Measurements from ENCODE around the gene UQCC2.
A peak's percentile ranks its signal among the peaks of the same experiment; 100 is the strongest.

UQCC2 gene

DNA sequence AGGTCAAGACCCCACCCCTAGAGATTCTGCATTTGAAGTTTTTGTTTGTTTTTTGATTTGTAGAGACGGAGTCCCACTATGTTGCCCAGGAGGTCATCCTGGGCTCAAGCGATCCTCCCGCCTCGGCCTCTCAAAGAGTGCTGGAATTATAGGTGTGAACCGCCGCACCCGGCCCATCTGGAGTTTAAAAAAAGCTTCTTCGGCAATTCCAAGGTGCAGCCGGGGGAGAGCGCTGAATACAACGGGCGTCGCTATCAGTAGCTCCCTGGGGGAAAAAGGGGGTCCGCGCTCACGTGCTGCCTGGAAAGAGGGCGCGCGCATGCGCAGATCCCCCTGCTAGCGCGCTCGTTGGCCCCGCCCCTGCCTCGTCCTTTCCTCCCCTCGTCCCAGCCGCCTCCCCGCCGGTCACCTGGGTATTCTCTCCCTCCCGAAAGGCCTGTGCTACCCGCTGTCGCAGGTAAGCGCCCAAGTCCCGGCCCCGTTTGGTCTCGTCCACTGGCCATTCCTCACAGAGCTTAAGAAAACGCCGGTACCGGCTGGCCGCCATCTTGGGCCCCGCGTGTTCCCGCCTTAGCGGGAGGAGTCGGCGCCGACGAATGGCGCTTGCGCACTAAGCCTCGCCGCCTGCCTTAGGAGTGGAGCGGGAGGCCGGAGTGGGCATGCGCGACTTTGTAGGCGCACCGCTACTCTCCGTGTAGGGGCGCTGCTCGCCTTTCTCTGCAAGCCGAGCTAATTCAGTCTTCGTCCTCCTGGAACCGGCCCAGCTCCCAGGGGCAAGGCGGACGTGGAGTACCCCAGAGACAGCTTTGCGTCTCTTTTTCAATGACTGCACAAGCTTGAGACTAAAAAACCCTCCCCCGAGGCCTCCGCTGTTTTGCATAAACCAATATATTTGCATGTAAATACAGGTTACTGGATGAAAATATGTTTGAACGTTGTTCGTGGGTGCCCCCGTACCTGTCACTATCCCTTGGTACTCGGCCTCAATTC lies at the start of gene UQCC2:
TSS of gene UQCC2 (minus strand) at position 561 of the 990 bp plus-strand sequence. CDS start at position 547, 14 bp downstream.
- Histone ChIP-seq H3K9me3 (ENCODE audit: control insufficient read depth, insufficient read depth, low read depth, low read length) (no peaks in the 10 kb centered on the region), H3K9ac (ENCODE audit: low read length) (peak within 1 kb of the TSS; percentile 100), H3K4me3 (ENCODE audit: low read depth, low read length) (peak within 1 kb of the TSS; percentile 92), H3K36me3 (ENCODE audit: control insufficient read depth, insufficient read depth, low read length) (peaks cover 41% of the 10 kb centered on the region), H3K27me3 (ENCODE audit: control insufficient read depth, insufficient read depth, low read length) (no peaks in the 10 kb centered on the region), H3K27ac (ENCODE audit: low read depth, low read length) (peak within 1 kb of the TSS; percentile 100), H3K4me1 (ENCODE audit: control insufficient read depth, insufficient read depth, low read length) (peaks cover 23% of the 10 kb centered on the region)

DNA sequence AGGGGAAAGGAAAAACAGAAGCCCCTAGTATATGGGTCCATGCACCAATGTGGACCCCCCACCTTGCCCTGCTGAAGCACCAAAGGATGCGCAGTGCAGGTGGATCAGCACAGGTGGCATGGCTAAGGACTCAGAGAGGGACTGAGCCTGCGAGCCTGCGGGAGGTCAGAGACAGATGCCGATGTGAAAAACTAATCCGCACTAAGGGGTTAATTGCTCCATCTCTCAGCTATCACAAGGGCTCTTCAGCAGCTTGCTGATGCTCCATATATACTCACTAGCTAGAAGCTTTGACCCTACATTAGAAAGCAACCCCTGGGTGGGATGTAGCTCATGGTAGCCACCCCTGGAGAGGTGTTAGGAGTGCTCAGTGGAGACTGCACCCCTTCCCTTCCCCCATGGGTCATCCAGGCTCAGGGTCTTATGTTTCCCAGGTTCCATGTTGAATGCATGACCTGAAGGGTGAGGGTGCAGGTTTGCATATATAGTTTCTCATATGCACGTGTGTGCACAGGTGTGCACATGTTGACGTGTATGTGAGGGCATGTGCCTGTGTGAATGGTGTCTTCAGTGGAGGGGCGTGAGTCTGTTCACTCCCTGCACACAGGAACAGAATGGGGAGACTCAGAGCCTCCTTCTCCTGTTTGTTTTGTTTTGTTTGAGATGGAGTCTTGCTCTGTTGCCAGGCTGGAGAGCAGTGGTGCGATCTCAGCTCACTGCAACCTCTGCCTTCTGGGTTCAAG lies 48.6 kb upstream of the UQCC2 start:
- H3K4me3 ChIP-seq (ENCODE audit: low read depth, low read length) = no peak overlapping the region
- no peaks in the 10 kb centered on the region for H3K27me3 ChIP-seq (ENCODE audit: control insufficient read depth, insufficient read depth, low read length)
- H3K27ac ChIP-seq (ENCODE audit: low read depth, low read length) = no peak overlapping the region
- no peaks in the 10 kb centered on the region for H3K36me3 ChIP-seq (ENCODE audit: control insufficient read depth, insufficient read depth, low read length)
- H3K9me3 ChIP-seq (ENCODE audit: control insufficient read depth, insufficient read depth, low read depth, low read length) = no peaks in the 10 kb centered on the region
- no peak overlapping the region for H3K9ac ChIP-seq (ENCODE audit: low read length)
- H3K4me1 ChIP-seq (ENCODE audit: control insufficient read depth, insufficient read depth, low read length) = peaks cover 9% of the 10 kb centered on the region; the same call in 1 of the 2 replicates

DNA sequence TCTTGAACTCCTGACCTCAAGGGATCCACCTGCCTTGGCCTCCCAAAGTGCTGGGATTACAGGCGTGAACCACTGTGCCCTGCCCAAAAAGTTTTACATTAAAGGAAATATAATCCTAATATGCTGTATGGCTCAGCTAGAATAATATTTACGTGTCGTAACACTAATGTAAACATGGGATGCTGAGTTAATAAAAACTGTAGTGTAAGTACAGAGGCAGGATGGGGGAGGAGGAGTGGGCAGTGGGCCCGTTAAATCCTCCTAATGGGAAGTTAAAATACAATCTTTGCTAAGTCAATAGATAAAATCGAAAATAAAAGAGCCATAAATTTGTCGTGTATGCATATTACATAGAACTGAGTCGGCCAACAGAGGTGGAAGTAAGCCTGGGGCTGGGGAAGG lies 47.3 kb upstream of the UQCC2 start:
- H3K27me3 ChIP-seq (ENCODE audit: control insufficient read depth, insufficient read depth, low read length) = no peaks in the 10 kb centered on the region
- H3K9me3 ChIP-seq (ENCODE audit: control insufficient read depth, insufficient read depth, low read depth, low read length) = no peaks in the 10 kb centered on the region
- H3K36me3 ChIP-seq (ENCODE audit: control insufficient read depth, insufficient read depth, low read length) = no peaks in the 10 kb centered on the region
- no peak overlapping the region for H3K27ac ChIP-seq (ENCODE audit: low read depth, low read length)
- peaks cover 11% of the 10 kb centered on the region; the same call in 1 of the 2 replicates for H3K4me1 ChIP-seq (ENCODE audit: control insufficient read depth, insufficient read depth, low read length)
- no peak overlapping the region for H3K9ac ChIP-seq (ENCODE audit: low read length)
- no peak overlapping the region for H3K4me3 ChIP-seq (ENCODE audit: low read depth, low read length)

DNA sequence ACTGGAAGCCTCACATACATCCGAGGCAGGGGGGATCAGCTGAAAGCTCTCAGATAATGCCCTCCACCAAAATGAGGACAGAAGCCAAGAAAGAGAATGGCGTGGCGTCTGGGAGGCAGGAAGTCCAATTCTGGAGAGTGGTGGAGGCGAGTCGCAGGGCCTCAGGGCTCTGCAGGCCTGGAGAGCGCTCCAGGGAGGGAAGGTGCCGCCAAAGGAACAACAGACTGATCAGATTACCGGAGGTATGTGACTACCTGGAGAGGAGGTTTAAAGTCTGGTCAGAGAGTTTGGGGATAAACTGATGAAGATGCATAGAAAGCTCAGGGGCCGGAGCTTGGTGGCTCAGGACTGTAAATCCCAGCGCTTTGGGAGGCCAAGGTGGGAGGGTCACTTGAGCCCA lies 46.4 kb upstream of the UQCC2 start:
- H3K27me3 ChIP-seq (ENCODE audit: control insufficient read depth, insufficient read depth, low read length) = no peaks in the 10 kb centered on the region

DNA sequence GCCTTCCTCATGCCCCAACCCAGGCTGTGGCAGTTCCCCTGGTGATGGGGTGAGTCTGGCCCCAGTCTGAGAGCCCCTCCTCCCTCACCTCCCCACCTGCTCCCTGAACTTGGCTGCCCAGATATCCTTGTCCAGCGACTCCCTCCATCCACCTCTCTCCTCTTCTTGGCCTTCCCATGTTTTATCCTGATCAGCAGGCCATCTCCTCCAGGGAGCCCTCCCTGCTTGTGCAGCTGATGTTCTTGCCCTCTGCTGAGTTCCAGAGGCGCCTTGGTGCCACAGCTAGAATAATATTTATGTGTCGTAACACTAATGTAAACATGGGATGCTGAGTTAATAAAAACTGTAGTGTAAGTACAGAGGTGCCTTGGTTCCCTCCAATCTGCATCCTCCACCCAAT lies 45.6 kb upstream of the UQCC2 start:
- no peaks in the 10 kb centered on the region for H3K9me3 ChIP-seq (ENCODE audit: control insufficient read depth, insufficient read depth, low read depth, low read length)
- peaks cover 12% of the 10 kb centered on the region; the same call in 1 of the 2 replicates for H3K4me1 ChIP-seq (ENCODE audit: control insufficient read depth, insufficient read depth, low read length)
- no peak overlapping the region for H3K4me3 ChIP-seq (ENCODE audit: low read depth, low read length)
- no peaks in the 10 kb centered on the region for H3K27me3 ChIP-seq (ENCODE audit: control insufficient read depth, insufficient read depth, low read length)
- H3K27ac ChIP-seq (ENCODE audit: low read depth, low read length) = no peak overlapping the region
- H3K9ac ChIP-seq (ENCODE audit: low read length) = no peak overlapping the region
- no peaks in the 10 kb centered on the region for H3K36me3 ChIP-seq (ENCODE audit: control insufficient read depth, insufficient read depth, low read length)

More for the DNA sequence above, 46.4 kb upstream of the UQCC2 start:
- no peaks in the 10 kb centered on the region for H3K9me3 ChIP-seq (ENCODE audit: control insufficient read depth, insufficient read depth, low read depth, low read length)
- no peak overlapping the region for H3K9ac ChIP-seq (ENCODE audit: low read length)
- no peak overlapping the region for H3K4me3 ChIP-seq (ENCODE audit: low read depth, low read length)
- H3K36me3 ChIP-seq (ENCODE audit: control insufficient read depth, insufficient read depth, low read length) = no peaks in the 10 kb centered on the region
- H3K4me1 ChIP-seq (ENCODE audit: control insufficient read depth, insufficient read depth, low read length) = peaks cover 11% of the 10 kb centered on the region; the same call in 1 of the 2 replicates
- no peak overlapping the region for H3K27ac ChIP-seq (ENCODE audit: low read depth, low read length)

DNA sequence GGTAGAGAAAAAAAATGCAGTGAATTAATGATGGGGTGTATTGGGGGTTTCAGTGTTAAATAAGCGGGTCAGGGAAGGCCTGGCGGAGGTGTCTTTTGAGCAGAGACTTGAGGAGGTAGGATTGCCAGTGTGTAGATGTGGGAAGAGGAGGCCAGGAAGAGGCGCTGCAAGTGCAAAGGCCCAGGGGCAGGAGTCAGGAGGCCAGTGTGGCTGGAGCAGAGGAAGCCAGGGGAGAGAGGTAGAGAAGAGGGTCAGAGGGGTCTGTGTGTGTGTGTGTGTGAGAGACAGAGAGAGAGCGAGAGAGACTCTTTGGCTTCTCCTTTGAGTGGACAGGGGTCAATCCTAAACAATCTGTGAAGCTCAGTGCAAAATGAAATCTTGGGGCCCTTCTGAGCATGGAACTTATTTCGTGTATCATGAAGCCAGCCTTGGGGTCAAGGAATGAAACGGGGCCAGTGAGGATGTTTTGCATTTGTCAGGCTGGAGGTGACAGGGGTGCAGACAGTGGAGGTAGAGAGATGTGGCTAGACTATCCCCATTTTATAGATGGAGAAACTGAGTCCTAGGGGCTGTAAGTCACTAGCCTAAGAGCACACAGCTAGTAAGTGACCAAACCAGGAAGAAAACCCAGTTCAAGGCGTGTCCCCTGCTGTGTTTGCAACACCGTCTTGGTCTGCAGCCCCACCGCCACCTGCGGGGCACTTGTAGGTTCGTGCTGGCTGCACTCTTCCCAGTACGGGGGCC lies 44.9 kb upstream of the UQCC2 start:
- Histone ChIP-seq H3K4me3 (ENCODE audit: low read depth, low read length) (no peak overlapping the region), H3K4me1 (ENCODE audit: control insufficient read depth, insufficient read depth, low read length) (peaks cover 13% of the 10 kb centered on the region; the same call in 1 of the 2 replicates), H3K36me3 (ENCODE audit: control insufficient read depth, insufficient read depth, low read length) (no peaks in the 10 kb centered on the region), H3K9me3 (ENCODE audit: control insufficient read depth, insufficient read depth, low read depth, low read length) (no peaks in the 10 kb centered on the region), H3K27me3 (ENCODE audit: control insufficient read depth, insufficient read depth, low read length) (no peaks in the 10 kb centered on the region), H3K9ac (ENCODE audit: low read length) (no peak overlapping the region), H3K27ac (ENCODE audit: low read depth, low read length) (no peak overlapping the region)

DNA sequence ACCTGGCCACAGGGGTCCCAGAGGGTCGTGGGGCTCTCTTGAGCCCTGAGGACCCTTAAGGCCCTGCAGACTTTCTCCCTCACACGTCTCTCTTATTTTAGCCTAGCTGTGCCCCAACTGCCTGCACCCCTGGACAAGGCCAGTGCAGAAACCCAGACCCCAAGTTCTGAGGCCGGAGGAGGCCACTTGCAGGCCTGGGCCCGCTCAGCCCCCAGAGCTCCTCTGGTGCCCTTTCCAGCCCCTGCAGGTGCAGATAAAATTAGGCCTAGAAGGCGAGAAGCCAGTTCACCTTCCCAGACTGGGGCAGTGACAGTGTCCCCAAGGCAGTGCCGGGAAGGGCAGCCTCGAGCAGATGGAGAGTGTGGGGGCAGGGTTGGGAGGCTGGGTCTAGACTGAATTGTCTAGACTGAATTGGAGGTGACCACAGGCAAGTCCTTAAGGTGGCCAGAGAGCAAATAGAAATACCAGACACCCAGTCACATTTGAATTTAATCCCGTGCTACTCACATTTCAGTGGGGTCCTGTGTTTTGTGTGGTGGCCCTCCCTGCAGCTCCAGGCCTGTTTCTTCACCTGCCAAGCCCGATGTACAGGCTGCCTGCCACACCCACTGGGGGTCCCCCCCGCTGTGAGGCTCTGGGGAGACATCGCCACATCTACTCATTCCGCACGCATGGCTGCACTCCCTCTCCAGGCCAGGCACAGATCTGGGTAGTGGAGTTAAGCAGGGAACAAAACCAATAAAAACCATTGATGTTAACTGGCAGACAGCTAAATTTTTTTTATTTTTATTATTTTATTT lies 43.8 kb upstream of the UQCC2 start:
- no peak overlapping the region for H3K9ac ChIP-seq (ENCODE audit: low read length)
- H3K4me1 ChIP-seq (ENCODE audit: control insufficient read depth, insufficient read depth, low read length) = peaks cover 21% of the 10 kb centered on the region; the same call in 1 of the 2 replicates
- H3K27ac ChIP-seq (ENCODE audit: low read depth, low read length) = no peak overlapping the region
- H3K9me3 ChIP-seq (ENCODE audit: control insufficient read depth, insufficient read depth, low read depth, low read length) = no peaks in the 10 kb centered on the region
- no peak overlapping the region for H3K4me3 ChIP-seq (ENCODE audit: low read depth, low read length)
- no peaks in the 10 kb centered on the region for H3K36me3 ChIP-seq (ENCODE audit: control insufficient read depth, insufficient read depth, low read length)
- no peaks in the 10 kb centered on the region for H3K27me3 ChIP-seq (ENCODE audit: control insufficient read depth, insufficient read depth, low read length)

DNA sequence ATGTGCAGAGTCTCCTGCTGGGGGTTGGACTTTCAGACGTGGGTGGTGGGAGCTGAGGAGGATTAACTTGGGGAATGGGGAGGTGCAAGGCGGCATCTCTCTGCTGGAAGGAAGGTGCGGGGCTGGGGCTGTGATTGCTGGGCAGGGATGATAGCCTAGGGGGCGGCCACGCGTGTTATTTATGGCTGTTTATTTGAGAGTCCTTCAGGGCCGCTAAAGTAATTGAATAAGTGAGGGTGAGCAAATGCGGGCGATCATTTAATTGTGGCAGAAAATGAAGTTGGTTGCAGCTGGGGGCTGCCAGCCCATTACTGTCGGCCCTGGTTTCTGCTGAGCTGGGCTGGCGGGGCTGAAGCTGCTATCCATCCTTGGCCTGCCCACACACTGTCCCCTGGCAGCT lies 42.7 kb upstream of the UQCC2 start:
- no peak overlapping the region for H3K9ac ChIP-seq (ENCODE audit: low read length)

DNA sequence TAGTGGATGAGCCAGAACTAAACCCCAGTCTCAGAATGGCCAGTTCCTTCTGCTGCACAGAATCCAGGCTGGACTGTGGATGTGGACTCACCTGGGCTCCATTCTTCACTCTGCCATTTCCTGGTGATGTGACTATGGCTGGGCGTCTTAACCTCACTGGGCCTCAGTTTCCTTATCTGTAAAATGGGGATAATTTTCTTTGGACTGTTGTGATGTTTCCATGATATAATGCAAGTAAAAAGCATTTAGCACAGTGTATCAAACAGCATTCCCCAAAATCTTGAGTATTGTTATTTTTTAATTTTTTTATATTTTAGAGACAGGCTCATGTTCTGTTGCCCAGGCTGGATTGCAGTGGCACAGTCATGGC lies 41.1 kb upstream of the UQCC2 start:
- Histone ChIP-seq H3K9me3 (ENCODE audit: control insufficient read depth, insufficient read depth, low read depth, low read length) (no peaks in the 10 kb centered on the region), H3K4me1 (ENCODE audit: control insufficient read depth, insufficient read depth, low read length) (peaks cover 31% of the 10 kb centered on the region; the same call in 1 of the 2 replicates), H3K27me3 (ENCODE audit: control insufficient read depth, insufficient read depth, low read length) (no peaks in the 10 kb centered on the region), H3K27ac (ENCODE audit: low read depth, low read length) (no peak overlapping the region), H3K4me3 (ENCODE audit: low read depth, low read length) (no peak overlapping the region), H3K36me3 (ENCODE audit: control insufficient read depth, insufficient read depth, low read length) (no peaks in the 10 kb centered on the region), H3K9ac (ENCODE audit: low read length) (no peak overlapping the region)

More for the DNA sequence above, 42.7 kb upstream of the UQCC2 start:
- Histone ChIP-seq H3K27me3 (ENCODE audit: control insufficient read depth, insufficient read depth, low read length) (no peaks in the 10 kb centered on the region), H3K27ac (ENCODE audit: low read depth, low read length) (no peak overlapping the region), H3K4me3 (ENCODE audit: low read depth, low read length) (no peak overlapping the region), H3K4me1 (ENCODE audit: control insufficient read depth, insufficient read depth, low read length) (peaks cover 21% of the 10 kb centered on the region; the same call in 1 of the 2 replicates), H3K9me3 (ENCODE audit: control insufficient read depth, insufficient read depth, low read depth, low read length) (no peaks in the 10 kb centered on the region), H3K36me3 (ENCODE audit: control insufficient read depth, insufficient read depth, low read length) (no peaks in the 10 kb centered on the region)
